ENCODE measurements around the gene GHR.

GHR gene

DNA sequence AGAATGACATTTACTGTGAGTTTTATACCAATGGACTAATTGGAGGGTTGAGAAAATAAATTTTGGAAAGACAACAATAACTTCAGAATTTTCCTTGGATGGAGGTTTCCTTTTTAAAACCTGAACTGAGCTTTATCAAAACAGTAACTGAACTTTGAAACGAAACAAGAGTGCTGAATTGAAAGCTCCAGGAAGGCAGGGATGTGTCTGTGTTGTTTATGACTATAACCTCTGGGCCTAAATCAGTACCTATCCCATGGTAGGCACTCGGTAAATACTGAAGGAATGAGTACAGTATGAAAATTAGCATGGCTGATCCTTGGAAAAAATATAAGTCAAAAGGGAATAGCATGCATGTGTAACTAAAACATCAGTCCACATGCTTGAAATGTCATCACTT lies 93.9 kb downstream of the GHR start:
- TF ChIP-seq EP300 (IDR thresholded peaks at IDR 0.05; ENCODE audit: borderline replicate concordance) (no peak), FOXM1 (IDR thresholded peaks at IDR 0.05; ENCODE audit: borderline replicate concordance, low read depth) (no peak), RAD21 (IDR thresholded peaks at IDR 0.05; ENCODE audit: low read depth) (no peak), ZBTB7A (IDR thresholded peaks at IDR 0.05; ENCODE audit: low read depth) (no peak), TCF12 (IDR thresholded peaks at IDR 0.05; ENCODE audit: low read depth) (no peak), CEBPB (IDR thresholded peaks at IDR 0.05) (no peak), EGR1 (IDR thresholded peaks at IDR 0.05) (no peak), TEAD4 (IDR thresholded peaks at IDR 0.05) (no peak), NFIC (IDR thresholded peaks at IDR 0.05) (no peak), TAF1 (IDR thresholded peaks at IDR 0.05; ENCODE audit: low read depth) (no peak), YY1 (IDR thresholded peaks at IDR 0.05; ENCODE audit: low read depth) (no peak)
- TF ChIP-seq, protein P1, sequence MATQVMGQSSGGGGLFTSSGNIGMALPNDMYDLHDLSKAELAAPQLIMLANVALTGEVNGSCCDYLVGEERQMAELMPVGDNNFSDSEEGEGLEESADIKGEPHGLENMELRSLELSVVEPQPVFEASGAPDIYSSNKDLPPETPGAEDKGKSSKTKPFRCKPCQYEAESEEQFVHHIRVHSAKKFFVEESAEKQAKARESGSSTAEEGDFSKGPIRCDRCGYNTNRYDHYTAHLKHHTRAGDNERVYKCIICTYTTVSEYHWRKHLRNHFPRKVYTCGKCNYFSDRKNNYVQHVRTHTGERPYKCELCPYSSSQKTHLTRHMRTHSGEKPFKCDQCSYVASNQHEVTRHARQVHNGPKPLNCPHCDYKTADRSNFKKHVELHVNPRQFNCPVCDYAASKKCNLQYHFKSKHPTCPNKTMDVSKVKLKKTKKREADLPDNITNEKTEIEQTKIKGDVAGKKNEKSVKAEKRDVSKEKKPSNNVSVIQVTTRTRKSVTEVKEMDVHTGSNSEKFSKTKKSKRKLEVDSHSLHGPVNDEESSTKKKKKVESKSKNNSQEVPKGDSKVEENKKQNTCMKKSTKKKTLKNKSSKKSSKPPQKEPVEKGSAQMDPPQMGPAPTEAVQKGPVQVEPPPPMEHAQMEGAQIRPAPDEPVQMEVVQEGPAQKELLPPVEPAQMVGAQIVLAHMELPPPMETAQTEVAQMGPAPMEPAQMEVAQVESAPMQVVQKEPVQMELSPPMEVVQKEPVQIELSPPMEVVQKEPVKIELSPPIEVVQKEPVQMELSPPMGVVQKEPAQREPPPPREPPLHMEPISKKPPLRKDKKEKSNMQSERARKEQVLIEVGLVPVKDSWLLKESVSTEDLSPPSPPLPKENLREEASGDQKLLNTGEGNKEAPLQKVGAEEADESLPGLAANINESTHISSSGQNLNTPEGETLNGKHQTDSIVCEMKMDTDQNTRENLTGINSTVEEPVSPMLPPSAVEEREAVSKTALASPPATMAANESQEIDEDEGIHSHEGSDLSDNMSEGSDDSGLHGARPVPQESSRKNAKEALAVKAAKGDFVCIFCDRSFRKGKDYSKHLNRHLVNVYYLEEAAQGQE (IDR thresholded peaks at IDR 0.05; ENCODE audit: low read depth), result no peak
- TF ChIP-seq, protein P2, sequence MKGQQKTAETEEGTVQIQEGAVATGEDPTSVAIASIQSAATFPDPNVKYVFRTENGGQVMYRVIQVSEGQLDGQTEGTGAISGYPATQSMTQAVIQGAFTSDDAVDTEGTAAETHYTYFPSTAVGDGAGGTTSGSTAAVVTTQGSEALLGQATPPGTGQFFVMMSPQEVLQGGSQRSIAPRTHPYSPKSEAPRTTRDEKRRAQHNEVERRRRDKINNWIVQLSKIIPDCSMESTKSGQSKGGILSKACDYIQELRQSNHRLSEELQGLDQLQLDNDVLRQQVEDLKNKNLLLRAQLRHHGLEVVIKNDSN (IDR thresholded peaks at IDR 0.05), result no peak
- TF ChIP-seq, protein P3, sequence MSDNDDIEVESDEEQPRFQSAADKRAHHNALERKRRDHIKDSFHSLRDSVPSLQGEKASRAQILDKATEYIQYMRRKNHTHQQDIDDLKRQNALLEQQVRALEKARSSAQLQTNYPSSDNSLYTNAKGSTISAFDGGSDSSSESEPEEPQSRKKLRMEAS (IDR thresholded peaks at IDR 0.05), result no peak

DNA sequence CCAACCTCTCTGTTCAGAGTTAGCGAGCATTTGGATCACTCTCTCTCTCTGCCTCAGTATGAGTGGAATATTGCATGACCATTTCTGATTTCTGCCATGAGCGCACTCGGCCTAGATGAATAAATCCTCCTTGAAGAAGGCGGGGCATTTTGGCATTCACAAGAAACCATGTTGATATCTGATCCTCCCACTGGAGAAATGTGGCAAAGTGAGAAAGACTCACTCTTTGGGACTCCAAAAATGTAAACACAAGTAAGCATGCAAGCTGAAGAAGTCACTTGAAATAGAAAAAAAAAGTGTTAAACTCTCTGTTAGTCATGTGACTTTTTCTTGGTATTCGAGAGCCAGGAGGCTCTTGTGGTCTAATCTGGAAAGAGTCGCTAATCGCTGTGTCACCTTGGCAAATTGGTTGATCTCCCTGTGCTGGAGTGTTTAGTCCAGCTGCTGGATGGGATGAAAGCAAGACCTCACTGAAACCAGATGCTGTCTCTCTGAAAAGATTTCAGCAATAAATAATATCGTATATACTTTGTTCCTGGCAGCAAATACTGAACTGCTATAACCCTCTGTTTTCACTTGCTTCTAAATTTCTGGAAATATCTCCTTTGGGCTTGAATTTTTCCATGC lies 95.5 kb downstream of the GHR start:
- TF ChIP-seq TEAD4 (IDR thresholded peaks at IDR 0.05), result no peak
- TF ChIP-seq, protein P1 (IDR thresholded peaks at IDR 0.05; ENCODE audit: low read depth), result no peak
- TF ChIP-seq EP300 (IDR thresholded peaks at IDR 0.05; ENCODE audit: borderline replicate concordance), result no peak
- TF ChIP-seq ZBTB7A (IDR thresholded peaks at IDR 0.05; ENCODE audit: low read depth), result no peak
- TF ChIP-seq YY1 (IDR thresholded peaks at IDR 0.05; ENCODE audit: low read depth), result no peak
- no peak for TF ChIP-seq CREB1 (IDR thresholded peaks at IDR 0.05; ENCODE audit: low read depth)
- TF ChIP-seq TCF12 (IDR thresholded peaks at IDR 0.05; ENCODE audit: low read depth), result no peak
- TF ChIP-seq TAF1 (IDR thresholded peaks at IDR 0.05; ENCODE audit: low read depth), result no peak
- TF ChIP-seq NFIC (IDR thresholded peaks at IDR 0.05), result no peak
- no peak for TF ChIP-seq EGR1 (IDR thresholded peaks at IDR 0.05)
- TF ChIP-seq, protein P3 (IDR thresholded peaks at IDR 0.05), result no peak
- TF ChIP-seq FOXM1 (IDR thresholded peaks at IDR 0.05; ENCODE audit: borderline replicate concordance, low read depth), result no peak
- TF ChIP-seq, protein P2 (IDR thresholded peaks at IDR 0.05), result no peak
- TF ChIP-seq RAD21 (IDR thresholded peaks at IDR 0.05; ENCODE audit: low read depth), result no peak
- no peak for TF ChIP-seq CEBPB (IDR thresholded peaks at IDR 0.05)

DNA sequence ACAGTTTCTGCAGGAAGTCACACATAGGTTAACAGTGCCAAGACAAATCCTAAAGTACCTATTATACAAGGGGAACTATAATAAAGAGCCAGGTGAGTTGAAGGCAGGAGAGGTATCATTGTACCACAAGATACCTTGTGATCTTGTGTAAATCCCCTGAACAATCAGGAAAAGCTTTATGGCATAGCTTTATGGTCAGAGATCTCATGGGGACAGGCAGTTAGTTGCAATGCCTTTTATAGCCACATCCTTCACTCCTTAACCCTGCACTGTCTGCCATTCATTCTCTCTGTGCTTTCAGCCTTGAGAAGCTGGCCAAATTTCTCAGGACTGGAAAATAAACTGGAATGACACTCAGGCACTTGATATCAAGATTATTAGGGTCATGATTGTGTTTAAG lies 97.0 kb downstream of the GHR start:
- TF ChIP-seq EP300 (IDR thresholded peaks at IDR 0.05; ENCODE audit: borderline replicate concordance) (no peak), TAF1 (IDR thresholded peaks at IDR 0.05; ENCODE audit: low read depth) (no peak), CREB1 (IDR thresholded peaks at IDR 0.05; ENCODE audit: low read depth) (no peak), NFIC (IDR thresholded peaks at IDR 0.05) (no peak), YY1 (IDR thresholded peaks at IDR 0.05; ENCODE audit: low read depth) (no peak), EGR1 (IDR thresholded peaks at IDR 0.05) (no peak), FOXM1 (IDR thresholded peaks at IDR 0.05; ENCODE audit: borderline replicate concordance, low read depth) (no peak), TCF12 (IDR thresholded peaks at IDR 0.05; ENCODE audit: low read depth) (no peak), CEBPB (IDR thresholded peaks at IDR 0.05) (no peak), RAD21 (IDR thresholded peaks at IDR 0.05; ENCODE audit: low read depth) (no peak), ZBTB7A (IDR thresholded peaks at IDR 0.05; ENCODE audit: low read depth) (no peak)
- TF ChIP-seq, protein P2 (IDR thresholded peaks at IDR 0.05), result no peak
- TF ChIP-seq, protein P3 (IDR thresholded peaks at IDR 0.05), result no peak
- TF ChIP-seq, protein P1 (IDR thresholded peaks at IDR 0.05; ENCODE audit: low read depth), result no peak
